Upper lobe of left lung (tissue), 6 donors: Measurements from ENCODE around the gene TMEM119. TPM values are rescaled to one million over a fixed set of nuclear protein-coding genes. Genes with fewer than 3 reads are reported as not detected.
A peak's percentile ranks its signal among the peaks of the same experiment; 100 is the strongest.
"Not testable (repeated sequence)": the region's sequence is repeated elsewhere in the genome, so short reads cannot be mapped to it uniquely, and the experiment has no call there.

Experiments used
- ATAC-seq, 2 donors: fragments of 200-7000 bp; cut with Tn5 transposase; one replicate each; pipeline ENCODE4 v1.9.1; 2022; ENCODE audit warnings: mild to moderate bottlenecking in 2 of 2, moderate library complexity in 2 of 2; ENCODE audit not compliant: low FRiP score in 2 of 2
- DNase-seq, 2 donors: peaks; one replicate each; pipeline ENCODE4 v3.0.0-alpha.2; 2019 to 2020
- H3K27ac ChIP-seq, 4 donors: fragments of 200-600 bp; sonication (generic); one replicate each; pipeline ENCODE4 v1.5.1; 2016 to 2019
- H3K27me3 ChIP-seq, 4 donors: fragments of 200-600 bp; sonication (generic); one replicate each; pipeline ENCODE4 v1.5.1; 2017 to 2019
- H3K36me3 ChIP-seq, 4 donors: fragments of 200-600 bp; sonication (generic); one replicate each; pipeline ENCODE4 v1.5.1; 2016 to 2019
- H3K4me1 ChIP-seq, 4 donors: fragments of 200-600 bp; sonication (generic); one replicate each; pipeline ENCODE4 v1.5.1; 2018 to 2019
- H3K4me3 ChIP-seq, 4 donors: fragments of 200-600 bp; sonication (generic); one replicate each; pipeline ENCODE4 v1.5.1; 2017 to 2019; ENCODE audit warnings: mild to moderate bottlenecking in 2 of 4, moderate library complexity in 1 of 4
- H3K9me3 ChIP-seq, 4 donors: fragments of 200-600 bp; sonication (generic); one replicate each; pipeline ENCODE4 v1.5.1; 2018 to 2019
- EP300 ChIP-seq, 4 donors: sonication (generic); formaldehyde crosslinking; IDR thresholded peaks; one replicate each; pipeline ENCODE4 v1.5.1; 2017; ENCODE audit warnings: antibody characterized with exemption in 4 of 4, control low read depth in 2 of 4
- POLR2A ChIP-seq, 4 donors: fragments of 450-650 bp; IDR thresholded peaks; one replicate each; pipeline ENCODE4 v1.5.1; 2016 to 2017; ENCODE audit warnings: antibody characterized with exemption in 4 of 4, mild to moderate bottlenecking in 2 of 4
- POLR2AphosphoS5 ChIP-seq, 2 donors: sonication (generic); formaldehyde crosslinking; IDR thresholded peaks; one replicate each; pipeline ENCODE4 v1.5.1; 2017; ENCODE audit warnings: antibody characterized with exemption in 2 of 2
- WGBS, 2 donors: methylation state at CpG; one replicate each; pipeline ENCODE4 v1.1.5; 2017 to 2018; 5-methylcytosine and 5-hydroxymethylcytosine counted together
- total RNA-seq, 6 donors: library from RNA; depleted of rRNA in 4 of 6; stranded (reverse); fragments of >200 nt in 4 of 6; gene quantifications; one replicate each; pipeline versions ENCODE4 v1.1.0 to v1.2.1, GENCODE V29; 2016 to 2021
- TF ChIP-seq, protein P1 (sequence below), 6 experiments: fragments of 450-650 bp in 4 of 6; fragments of 200-600 bp in 2 of 6; sonication (generic) in 2 of 6; IDR thresholded peaks; one replicate each; pipeline ENCODE4 v1.5.1; 2016 to 2019; ENCODE audit warnings: antibody characterized with exemption in 6 of 6
- donor health status: DM: no; HTN: no; CAD: no; lungs with moderate emphysema.
- donor health status: DM: no; HTN: yes; CAD: no; lungs with severe emphysema.

The TMEM119 gene
- total RNA-seq, 6 donors from 2014 or later, result 1.5 to 50.7 (median 20.5) TPM

DNA sequence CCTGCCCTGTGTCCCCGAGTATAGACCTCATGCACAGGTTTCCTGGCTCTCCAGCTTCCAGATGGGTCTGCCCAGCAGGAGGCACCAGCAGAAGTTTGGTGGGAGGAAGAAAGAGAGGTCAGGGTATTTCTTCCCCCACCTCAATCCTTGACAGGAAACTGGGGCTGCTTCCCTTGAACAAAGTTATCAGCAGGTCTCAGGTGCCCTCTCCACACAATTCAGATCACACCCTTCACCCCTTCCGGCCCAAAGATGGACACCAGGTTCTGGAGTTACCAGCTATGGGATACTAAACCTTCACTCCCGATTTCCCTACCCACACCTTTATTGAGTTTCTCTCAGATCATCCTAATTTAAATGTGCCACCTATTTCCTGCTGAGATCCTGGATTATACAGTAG, 38.1 kb downstream of the TMEM119 start:
- ATAC-seq (no peak), DNase-seq (no peak)
- TF ChIP-seq, protein P1, sequence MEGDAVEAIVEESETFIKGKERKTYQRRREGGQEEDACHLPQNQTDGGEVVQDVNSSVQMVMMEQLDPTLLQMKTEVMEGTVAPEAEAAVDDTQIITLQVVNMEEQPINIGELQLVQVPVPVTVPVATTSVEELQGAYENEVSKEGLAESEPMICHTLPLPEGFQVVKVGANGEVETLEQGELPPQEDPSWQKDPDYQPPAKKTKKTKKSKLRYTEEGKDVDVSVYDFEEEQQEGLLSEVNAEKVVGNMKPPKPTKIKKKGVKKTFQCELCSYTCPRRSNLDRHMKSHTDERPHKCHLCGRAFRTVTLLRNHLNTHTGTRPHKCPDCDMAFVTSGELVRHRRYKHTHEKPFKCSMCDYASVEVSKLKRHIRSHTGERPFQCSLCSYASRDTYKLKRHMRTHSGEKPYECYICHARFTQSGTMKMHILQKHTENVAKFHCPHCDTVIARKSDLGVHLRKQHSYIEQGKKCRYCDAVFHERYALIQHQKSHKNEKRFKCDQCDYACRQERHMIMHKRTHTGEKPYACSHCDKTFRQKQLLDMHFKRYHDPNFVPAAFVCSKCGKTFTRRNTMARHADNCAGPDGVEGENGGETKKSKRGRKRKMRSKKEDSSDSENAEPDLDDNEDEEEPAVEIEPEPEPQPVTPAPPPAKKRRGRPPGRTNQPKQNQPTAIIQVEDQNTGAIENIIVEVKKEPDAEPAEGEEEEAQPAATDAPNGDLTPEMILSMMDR (IDR thresholded peaks at IDR 0.05), result no peak
- no peak for TF ChIP-seq POLR2AphosphoS5 (IDR thresholded peaks at IDR 0.05)
- TF ChIP-seq EP300 (IDR thresholded peaks at IDR 0.05), result no peak
- TF ChIP-seq POLR2A (IDR thresholded peaks at IDR 0.05), result no peak
- peak overlapping the region in 3 of 4 donors; percentile 79 to 95 (median 85) for H3K4me3 ChIP-seq
- no peak overlapping the region for H3K27ac ChIP-seq
- H3K27me3 ChIP-seq, result no peaks in the 10 kb centered on the region
- H3K36me3 ChIP-seq, result peaks cover 3 to 20% (median 8%) of the 10 kb centered on the region in 4 donors
- 36 to 57% methylated on average over 3 of the region's 3 CpGs for WGBS, 2 donors
- no peaks in the 10 kb centered on the region for H3K9me3 ChIP-seq
- H3K4me1 ChIP-seq, result peaks cover 43 to 65% (median 50%) of the 10 kb centered on the region in 4 donors

DNA sequence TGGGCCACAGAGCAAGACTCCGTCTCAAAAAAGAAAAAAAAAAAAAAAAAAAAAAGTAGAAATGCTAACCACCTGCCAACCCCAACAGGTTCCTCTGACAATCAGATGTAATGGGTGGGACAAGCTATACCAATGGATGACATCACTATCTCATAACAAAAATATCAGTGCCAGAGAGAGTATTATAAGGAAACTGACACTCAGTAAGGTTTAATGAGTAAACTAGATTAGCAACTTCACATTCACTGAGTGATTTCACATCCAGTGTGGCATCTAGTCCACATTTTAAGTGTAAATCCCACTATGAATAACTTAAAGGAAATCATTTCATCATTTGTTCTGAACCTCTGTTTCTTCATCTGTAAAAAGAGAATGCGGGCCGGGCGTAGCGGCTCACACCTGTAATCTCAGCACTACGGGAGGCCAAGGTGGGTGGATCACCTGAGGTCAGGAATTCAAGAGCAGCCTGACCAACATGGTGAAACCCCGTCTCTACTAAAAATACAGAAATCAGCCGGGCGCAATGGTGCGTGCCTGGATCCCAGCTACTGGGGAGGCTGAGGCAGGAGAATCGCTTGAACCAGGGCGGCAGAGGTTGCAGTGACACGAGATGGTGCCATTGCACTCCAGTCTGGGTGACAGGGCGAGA, 38.8 kb downstream of the TMEM119 start:
- H3K27ac ChIP-seq, result no peak overlapping the region
- DNase-seq, result no peak
- TF ChIP-seq EP300 (IDR thresholded peaks at IDR 0.05), result no peak
- no peak for ATAC-seq
- peaks cover 0 to 14% (median 3%) of the 10 kb centered on the region in 4 donors for H3K36me3 ChIP-seq
- H3K9me3 ChIP-seq, result no peaks in the 10 kb centered on the region
- H3K4me3 ChIP-seq, result peak overlapping the region in 1 of 4 donors; percentile 95
- no peaks in the 10 kb centered on the region for H3K27me3 ChIP-seq
- peaks cover 44 to 64% (median 51%) of the 10 kb centered on the region in 4 donors for H3K4me1 ChIP-seq
- 78 to 82% methylated on average over 14 of the region's 14 CpGs for WGBS, 2 donors

DNA sequence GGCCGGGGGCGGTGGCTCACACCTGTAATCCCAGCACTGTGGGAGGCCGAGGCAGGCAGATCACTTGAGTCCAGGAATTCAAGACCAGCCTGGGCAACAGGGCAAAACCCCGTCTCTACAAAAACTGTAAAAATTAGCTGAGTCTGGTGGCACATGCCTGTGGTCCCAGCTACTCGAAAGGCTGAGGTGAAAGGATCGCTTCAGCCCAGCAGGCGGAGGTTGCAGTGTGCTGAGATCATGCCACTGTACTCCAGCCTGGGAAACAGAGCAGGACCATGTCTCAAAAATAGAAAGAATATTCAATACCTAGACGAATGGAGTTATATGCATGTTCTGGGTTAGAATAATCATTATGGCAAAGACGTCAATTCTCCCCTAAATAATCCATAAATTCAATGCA, 42.5 kb downstream of the TMEM119 start:
- H3K27ac ChIP-seq, ATAC-seq, H3K27me3 ChIP-seq, H3K4me3 ChIP-seq, DNase-seq, H3K9me3 ChIP-seq: not testable (repeated sequence)
- 87 to 88% methylated on average over 9 of the region's 9 CpGs for WGBS, 2 donors
- peaks cover 33 to 54% (median 45%) of the 10 kb centered on the region in 4 donors for H3K4me1 ChIP-seq
- H3K36me3 ChIP-seq, result peaks cover 0 to 12% (median 2%) of the 10 kb centered on the region in 4 donors

DNA sequence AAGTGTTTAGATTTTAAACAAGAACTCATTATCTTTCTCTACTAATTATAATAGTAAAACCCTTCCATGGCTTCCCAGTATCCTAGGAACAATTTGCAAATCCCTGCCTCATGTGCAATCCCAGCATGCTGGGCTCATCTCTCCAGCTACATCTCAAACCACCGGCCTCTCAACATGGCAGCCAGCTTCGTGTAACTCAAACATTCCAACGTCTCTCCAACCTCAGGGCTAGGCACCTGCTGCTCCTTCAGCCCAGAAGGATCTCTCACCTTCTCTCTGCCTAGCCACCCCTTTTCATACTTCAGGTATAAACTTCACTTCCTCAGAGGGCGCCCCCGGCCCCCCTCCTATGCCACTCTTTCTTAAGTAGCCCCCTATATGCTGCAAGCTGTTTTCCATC, 44.1 kb downstream of the TMEM119 start:
- Histone ChIP-seq H3K36me3 (peaks cover 0 to 15% (median 4%) of the 10 kb centered on the region in 4 donors), H3K27ac (no peak overlapping the region), H3K4me1 (peaks cover 17 to 41% (median 31%) of the 10 kb centered on the region in 4 donors), H3K9me3 (no peaks in the 10 kb centered on the region), H3K27me3 (no peaks in the 10 kb centered on the region), H3K4me3 (no peak overlapping the region)
- TF ChIP-seq POLR2AphosphoS5 (IDR thresholded peaks at IDR 0.05) (no peak), POLR2A (IDR thresholded peaks at IDR 0.05) (no peak)
- no peak for ATAC-seq
- no peak for DNase-seq
- WGBS, 2 donors, result 88 to 90% methylated on average over 5 of the region's 5 CpGs

DNA sequence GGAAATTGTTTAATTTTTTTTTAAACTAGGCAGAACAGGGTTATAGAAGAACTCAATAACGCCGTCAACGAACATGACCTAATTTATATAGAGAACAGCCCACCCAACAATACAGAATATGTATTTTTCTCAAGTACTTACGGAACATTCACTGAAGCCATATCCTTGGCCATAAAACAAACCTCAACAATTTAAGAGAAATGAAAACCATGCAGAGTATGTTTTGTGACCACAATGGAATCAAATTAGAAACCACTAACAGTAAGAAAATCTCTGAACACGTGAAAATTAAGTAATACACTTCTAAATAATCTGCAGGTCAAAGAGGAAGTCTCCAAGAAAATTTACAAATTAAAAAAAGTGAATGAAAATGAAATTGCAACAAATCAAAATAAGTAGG, 46.3 kb downstream of the TMEM119 start:
- H3K27me3 ChIP-seq, result no peaks in the 10 kb centered on the region
- ATAC-seq, result no peak

DNA sequence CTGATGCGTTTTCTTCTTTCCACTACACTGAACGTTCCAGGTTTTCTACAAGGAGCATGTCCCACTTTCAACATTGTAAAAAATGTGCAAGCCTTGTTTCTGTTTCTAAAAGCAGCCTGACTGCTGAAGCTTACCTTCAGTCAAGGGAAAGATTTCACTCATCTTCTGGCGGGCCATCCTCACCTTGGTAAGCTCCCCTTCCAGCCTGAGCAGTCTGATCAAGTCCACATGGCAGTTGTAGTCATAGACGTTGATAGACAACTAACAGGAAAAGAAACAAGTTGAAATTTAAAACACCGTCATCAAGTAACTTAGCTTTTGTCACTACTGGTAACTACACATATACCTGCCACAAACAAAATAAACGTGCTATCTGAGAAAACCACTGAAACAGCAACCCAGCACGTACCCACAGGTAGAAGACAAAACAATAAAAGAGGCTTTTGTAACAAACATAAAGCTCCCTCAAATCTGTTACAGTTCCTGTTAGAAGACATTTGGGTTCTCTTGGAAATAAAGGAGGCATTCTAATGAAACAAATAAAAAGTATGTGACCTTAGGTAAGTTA, 48.8 kb downstream of the TMEM119 start:
- Histone ChIP-seq H3K36me3 (peaks cover 28 to 50% (median 32%) of the 10 kb centered on the region in 4 donors), H3K4me1 (peaks cover 4 to 10% (median 8%) of the 10 kb centered on the region in 4 donors), H3K27me3 (no peaks in the 10 kb centered on the region), H3K27ac (no peak overlapping the region), H3K9me3 (no peaks in the 10 kb centered on the region), H3K4me3 (no peak overlapping the region)
- TF ChIP-seq EP300 (IDR thresholded peaks at IDR 0.05) (no peak), POLR2A (IDR thresholded peaks at IDR 0.05) (no peak), POLR2AphosphoS5 (IDR thresholded peaks at IDR 0.05) (no peak)
- TF ChIP-seq, protein P1 (IDR thresholded peaks at IDR 0.05), result no peak
- no peak for DNase-seq
- no peak for ATAC-seq
- WGBS, 2 donors, result 66 to 78% methylated on average over 7 of the region's 7 CpGs

More for the DNA sequence above, 46.3 kb downstream of the TMEM119 start:
- DNase-seq, result no peak
- TF ChIP-seq EP300 (IDR thresholded peaks at IDR 0.05), result no peak
- no peak for TF ChIP-seq POLR2A (IDR thresholded peaks at IDR 0.05)
- TF ChIP-seq, protein P1 (IDR thresholded peaks at IDR 0.05), result no peak
- no peak for TF ChIP-seq POLR2AphosphoS5 (IDR thresholded peaks at IDR 0.05)
- peaks cover 7 to 22% (median 13%) of the 10 kb centered on the region in 4 donors for H3K4me1 ChIP-seq
- H3K27ac ChIP-seq, result no peak overlapping the region
- H3K36me3 ChIP-seq, result peaks cover 14 to 30% (median 21%) of the 10 kb centered on the region in 4 donors
- no peaks in the 10 kb centered on the region for H3K9me3 ChIP-seq
- WGBS, 2 donors, result 70 to 73% methylated on average over 5 of the region's 5 CpGs
- no peak overlapping the region for H3K4me3 ChIP-seq
